HepG2 (cell line): Measurements from ENCODE around the gene SIRT7. TPM values are rescaled to one million over a fixed set of nuclear protein-coding genes. Genes with fewer than 3 reads are reported as not detected.

Experiments
- ARID2 ChIP-seq: sonication (generic); formaldehyde crosslinking; IDR thresholded peaks from 2 replicates; pipeline ENCODE4 v1.8.1; 2022; ENCODE audit warnings: mild to moderate bottlenecking, missing genetic modification reagents, borderline replicate concordance
- GABPB1 ChIP-seq: IDR thresholded peaks from 2 replicates; pipeline ENCODE4 v1.6.1; 2016; ENCODE audit warnings: mild to moderate bottlenecking, missing genetic modification reagents, moderate library complexity, missing compliant biosample characterization
- GFI1 ChIP-seq: sonication (generic); formaldehyde crosslinking; IDR thresholded peaks from 2 replicates; pipeline ENCODE4 v1.5.0; 2020; ENCODE audit warnings: missing genetic modification reagents, mild to moderate bottlenecking, borderline replicate concordance
- GPBP1L1 ChIP-seq: sonication (generic); formaldehyde crosslinking; IDR thresholded peaks from 2 replicates; pipeline ENCODE4 v1.5.0; 2020; ENCODE audit warnings: mild to moderate bottlenecking, missing genetic modification reagents
- HOXA5 ChIP-seq: sonication (generic); formaldehyde crosslinking; IDR thresholded peaks from 2 replicates; pipeline ENCODE4 v1.4.0; 2020; ENCODE audit warnings: missing genetic modification reagents
- KAT8 ChIP-seq: IDR thresholded peaks from 2 replicates; pipeline ENCODE4 v1.6.1; 2016; ENCODE audit warnings: missing genetic modification reagents, missing compliant biosample characterization
- MIXL1 ChIP-seq: IDR thresholded peaks from 2 replicates; pipeline ENCODE4 v1.6.1; 2016
- NFAT5 ChIP-seq: sonication (generic); formaldehyde crosslinking; IDR thresholded peaks from 2 replicates; pipeline ENCODE4 v1.4.0; 2020; ENCODE audit warnings: missing genetic modification reagents
- POLR2AphosphoS2 ChIP-seq: IDR thresholded peaks from 2 replicates; pipeline ENCODE4 v1.6.1; 2011; ENCODE audit warnings: low read depth, low read length, improper control_type of control experiment
- PRDM15 ChIP-seq: sonication (generic); formaldehyde crosslinking; IDR thresholded peaks from 2 replicates; pipeline ENCODE4 v1.4.0; 2020; ENCODE audit warnings: missing genetic modification reagents
- RFX3 ChIP-seq: IDR thresholded peaks from 2 replicates; pipeline ENCODE4 v1.6.1; 2016; ENCODE audit warnings: missing biosample characterization, missing genetic modification reagents
- THAP9 ChIP-seq: sonication (generic); formaldehyde crosslinking; IDR thresholded peaks from 2 replicates; pipeline ENCODE4; 2020; ENCODE audit warnings: missing genetic modification reagents, mild to moderate bottlenecking, borderline replicate concordance
- TP53 ChIP-seq: sonication (generic); formaldehyde crosslinking; conservative IDR thresholded peaks from 2 replicates; pipeline ENCODE4 v1.4.0; 2020; ENCODE audit warnings: missing genetic modification reagents
- ZNF33A ChIP-seq: sonication (generic); formaldehyde crosslinking; IDR thresholded peaks from 2 replicates; pipeline ENCODE4 v1.5.1; 2020; ENCODE audit warnings: missing genetic modification reagents, mild to moderate bottlenecking, moderate library complexity, borderline replicate concordance
- ZNF563 ChIP-seq: sonication (generic); formaldehyde crosslinking; IDR thresholded peaks from 2 replicates; pipeline ENCODE4 v1.8.0; 2022; ENCODE audit warnings: mild to moderate bottlenecking, moderate library complexity, missing genetic modification reagents
- polyA plus RNA-seq, 8 experiments: library from polyadenylated mRNA; depleted of rRNA in 3 of 8; stranded (reverse) in 7 of 8; unstranded in 1 of 8; fragments of >200 nt; fragmentation: Illumina TruSeq in 4 of 8; extraction: Trizol in 4 of 8; gene quantifications; 2 replicates each; pipeline versions ENCODE4 v1.2.1 to v1.2.3, GENCODE V29; 2011 to 2016; ENCODE audit warnings: low read depth in 4 of 8, missing spikeins in 1 of 8, mixed read lengths in 1 of 8; ENCODE audit not compliant: insufficient read depth in 1 of 8
- total RNA-seq, 5 experiments: library from RNA; depleted of rRNA; stranded (reverse); fragments of >200 nt; fragmentation: Illumina TruSeq; extraction: Trizol; gene quantifications; 2 replicates each; pipeline ENCODE4 v1.2.3, GENCODE V29; 2016; ENCODE audit warnings: low read depth in 1 of 5

SIRT7 gene
- total and polyA plus RNA-seq, 2 of the 13 experiments (the other 11 are each of a cell fraction or from before 2014, with no cell fraction given): 8.3 to 24.8 TPM

GRCh38 chr17:81869221-81870130 is 48.5 kb downstream of the SIRT7 start (continued):
- TF ChIP-seq GPBP1L1 (CRISPR knock-in tag) (no peak), GFI1 (no peak), KAT8 (CRISPR knock-in tag) (no peak), RFX3 (CRISPR knock-in tag) (no peak), NFAT5 (no peak; the same call in 1 of the 2 replicates), THAP9 (CRISPR knock-in tag) (peak; percentile 63; the same call in 1 of the 2 replicates), PRDM15 (CRISPR knock-in tag) (0 out of 2 replicates have a peak, but pooled peaks have one; percentile 30), GABPB1 (CRISPR knock-in tag) (peak; percentile 71; the same call in 1 of the 2 replicates), MIXL1 (CRISPR knock-in tag) (no peak), ZNF563 (CRISPR knock-in tag) (0 out of 2 replicates have a peak, but pooled peaks have one; percentile 36), ARID2 (CRISPR knock-in tag) (peak; percentile 88; the same call in 1 of the 2 replicates), POLR2AphosphoS2 (no peak), TP53 (CRISPR knock-in tag) (no peak), HOXA5 (CRISPR knock-in tag) (peak; percentile 75; the same call in 1 of the 2 replicates), ZNF33A (CRISPR knock-in tag) (no peak)
